HG02973 (cell line): ENCODE measurements around the gene DCP1B.

Experiments
- ATAC-seq: cut with Tn5 transposase; IDR thresholded peaks from one replicate; pipeline ENCODE4 v1.9.1; 2021; ENCODE audit warnings: moderate library complexity; ENCODE audit not compliant: unreplicated experiment

The DCP1B gene

DNA sequence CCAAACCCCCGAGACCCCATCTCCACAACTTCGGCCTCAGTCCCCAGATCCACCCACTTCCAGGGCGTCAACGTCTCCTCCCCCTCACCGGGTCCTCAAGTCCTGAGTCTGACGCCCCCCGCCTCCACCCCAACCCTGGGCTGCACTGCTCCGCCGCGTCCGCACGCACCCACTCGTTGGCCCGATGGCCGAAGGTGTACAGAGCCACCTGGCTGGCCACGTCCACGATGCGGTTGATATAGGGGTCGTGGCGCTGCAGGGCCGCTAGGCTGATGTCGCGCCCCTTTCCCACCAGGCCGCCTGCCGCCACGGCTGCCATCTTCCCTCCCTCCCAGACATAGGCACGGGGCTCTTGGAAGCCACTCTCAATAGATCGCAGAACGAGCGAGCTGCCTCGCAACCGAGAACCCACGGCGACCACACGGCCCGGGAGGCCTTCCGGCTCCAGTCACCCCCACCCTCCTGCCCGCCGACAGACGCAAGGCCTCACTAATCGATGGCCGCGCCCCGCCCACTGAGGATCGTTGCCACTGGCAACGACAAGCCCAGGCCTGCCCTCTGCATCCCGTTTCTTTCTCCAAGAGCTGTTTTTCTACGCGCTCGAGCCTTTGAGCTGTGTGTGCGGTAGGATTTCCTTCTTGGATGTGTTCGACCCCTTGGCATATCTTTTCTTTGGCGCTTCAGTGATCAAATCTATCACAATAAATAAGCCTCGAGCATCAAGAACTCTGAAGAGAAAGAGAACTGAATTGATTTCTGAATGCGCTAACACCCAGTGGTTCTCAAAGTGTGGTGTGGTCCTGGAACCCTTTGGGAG is at the start of gene DCP1B:
Gene DCP1B, minus strand, starts transcription at position 345 of the 817 bp plus-strand sequence. Its CDS starts 26 bp downstream, at position 319.
- peak; percentile 98 for ATAC-seq

DNA sequence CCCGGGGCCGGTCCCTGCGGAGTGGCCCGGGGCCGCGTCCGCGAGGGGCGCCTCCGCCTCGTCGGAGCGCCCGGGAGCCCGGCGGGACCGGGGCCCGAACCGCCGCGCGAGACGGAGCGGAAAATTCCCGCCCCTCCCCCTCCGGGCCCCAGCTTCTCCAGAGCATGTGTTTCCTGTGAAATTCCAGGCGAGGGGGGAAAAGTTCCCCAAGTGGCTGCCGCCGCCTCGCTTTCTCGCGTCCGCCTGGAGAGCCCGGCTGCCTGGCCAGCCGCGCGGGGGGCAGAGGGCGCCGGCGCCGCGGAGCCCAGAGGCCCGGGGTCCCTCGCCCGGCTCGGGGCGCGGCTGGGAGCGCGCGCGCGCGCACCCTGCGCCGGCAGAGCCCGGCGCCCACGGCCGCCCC is 49.4 kb upstream of the DCP1B start:
- no peak for ATAC-seq

DNA sequence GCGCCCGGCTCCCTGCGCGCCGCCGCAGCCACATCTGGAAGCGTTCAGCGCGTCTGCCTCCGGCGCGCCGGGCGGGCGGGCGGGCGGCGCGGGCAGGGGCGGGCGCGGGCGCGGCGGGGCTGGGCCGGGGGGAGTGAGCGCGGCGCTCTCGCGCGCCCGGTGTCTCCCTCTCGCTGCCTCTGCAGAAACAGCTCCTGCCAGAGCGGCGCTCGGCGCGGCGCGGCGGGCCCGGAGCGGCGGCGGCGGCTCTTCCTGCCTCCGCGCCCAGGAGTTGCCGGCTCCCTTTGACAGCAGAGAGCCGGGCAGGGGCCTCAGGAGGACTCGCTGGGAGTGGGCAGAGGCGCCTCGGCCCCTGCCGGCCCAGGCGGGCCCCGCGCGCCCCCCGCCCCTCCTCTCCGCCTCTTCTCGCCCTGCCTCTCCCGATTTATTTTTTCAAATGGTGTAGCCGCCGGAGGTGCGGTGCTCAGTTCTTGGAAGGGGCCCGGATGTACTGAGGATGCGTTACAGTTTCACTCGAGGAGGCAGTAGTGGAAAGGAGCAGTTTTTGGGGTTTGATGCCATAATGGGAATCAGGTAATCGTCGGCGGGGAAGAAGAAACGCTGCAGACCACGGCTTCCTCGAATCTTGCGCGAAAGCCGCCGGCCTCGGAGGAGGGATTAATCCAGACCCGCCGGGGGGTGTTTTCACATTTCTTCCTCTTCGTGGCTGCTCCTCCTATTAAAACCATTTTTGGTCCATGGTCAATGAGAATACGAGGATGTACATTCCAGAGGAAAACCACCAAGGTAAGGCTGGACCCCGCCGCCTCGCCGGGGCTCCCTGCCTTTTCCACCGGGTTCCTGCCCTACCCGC is 48.8 kb upstream of the DCP1B start, which contains the start of gene CACNA1C:
Gene CACNA1C, plus strand, starts transcription at position 162 of the 853 bp plus-strand sequence. Its CDS starts 576 bp downstream, at position 738.
- no peak for ATAC-seq

DNA sequence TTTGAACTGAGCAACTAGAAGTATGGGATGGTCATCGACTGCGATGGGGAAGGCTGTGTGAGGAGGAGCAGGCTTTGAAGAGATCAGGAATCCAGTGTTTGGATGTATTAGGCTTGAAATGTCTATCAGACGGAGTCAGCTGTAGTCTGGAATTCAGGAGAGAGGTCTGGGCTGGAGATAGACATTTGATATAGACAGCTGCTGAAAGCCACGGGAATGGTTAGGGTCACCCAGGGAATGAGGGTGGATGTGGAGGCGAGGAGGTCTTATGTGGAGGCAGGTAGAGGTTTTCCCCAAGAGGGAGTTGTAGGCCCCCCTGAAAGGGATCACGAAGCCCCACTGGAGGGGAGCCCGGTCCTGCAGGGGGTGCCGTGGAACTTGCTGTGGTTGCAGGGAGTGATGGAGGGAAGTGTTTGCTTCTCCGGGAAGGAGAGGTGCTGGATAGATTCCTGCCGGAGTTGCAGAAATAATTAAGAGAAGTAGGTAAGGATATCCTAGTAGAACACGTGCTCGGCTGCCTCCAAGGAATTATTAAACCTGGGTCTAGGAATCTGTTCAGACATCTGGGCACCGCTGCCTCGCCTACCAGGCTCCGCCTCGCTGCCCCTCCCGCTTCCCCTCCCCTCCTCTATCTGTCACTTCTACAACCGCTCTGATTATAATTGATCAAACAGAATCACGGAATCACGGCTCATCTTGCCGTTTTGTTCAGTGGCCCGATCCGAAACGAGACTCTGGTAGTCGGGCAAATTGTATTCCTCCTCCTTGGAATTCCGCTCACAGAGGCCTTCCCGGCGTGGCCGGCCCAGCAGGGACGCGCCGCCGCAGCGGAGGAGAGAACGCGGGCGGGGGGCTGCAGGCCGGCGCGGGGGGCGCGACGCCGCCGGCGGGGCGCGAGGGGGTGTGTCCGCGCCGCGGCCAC is 47.7 kb upstream of the DCP1B start:
- no peak for ATAC-seq

DNA sequence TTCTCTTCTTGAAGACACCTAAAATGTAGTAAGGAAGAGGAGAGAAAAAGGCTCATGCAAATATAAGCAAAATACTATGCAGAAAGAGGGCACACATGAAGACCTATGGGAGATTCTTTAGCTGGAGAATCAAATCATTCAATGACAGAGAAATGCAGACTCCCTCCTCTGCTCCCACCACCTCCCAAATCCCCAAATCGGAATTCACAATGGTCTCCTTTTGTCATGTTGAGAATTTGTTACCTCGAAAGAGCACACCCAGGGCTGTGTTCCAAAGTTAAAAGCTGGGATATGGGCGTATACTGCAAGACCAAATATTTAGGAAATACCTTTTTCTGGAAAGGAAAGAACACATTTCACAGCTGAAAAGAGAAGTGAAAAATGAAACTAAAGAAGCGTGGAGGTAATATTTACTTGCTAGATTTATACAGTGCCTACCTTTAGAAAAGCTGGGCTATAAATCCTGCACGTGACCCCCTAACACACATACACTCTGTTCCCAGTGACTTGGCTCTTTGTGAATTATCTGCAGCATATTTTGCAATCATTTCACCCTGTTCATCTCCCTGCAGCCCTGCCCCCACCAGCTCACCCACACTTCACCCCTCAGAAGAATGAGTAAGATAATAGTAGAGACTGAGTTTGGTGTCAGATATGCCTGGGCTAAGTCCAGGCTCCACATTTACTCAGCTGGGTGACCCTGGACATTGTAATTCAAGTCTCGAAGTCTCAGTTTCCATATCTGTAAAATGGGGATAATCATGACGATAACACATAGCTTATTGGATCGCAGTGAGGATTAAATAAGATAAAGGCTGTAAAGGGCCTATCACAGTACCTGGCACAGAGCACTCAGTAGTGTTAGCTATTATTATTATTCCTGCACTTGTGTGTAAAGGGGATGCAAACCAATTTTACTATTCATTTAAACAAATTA is 45.6 kb upstream of the DCP1B start:
- no peak for ATAC-seq

DNA sequence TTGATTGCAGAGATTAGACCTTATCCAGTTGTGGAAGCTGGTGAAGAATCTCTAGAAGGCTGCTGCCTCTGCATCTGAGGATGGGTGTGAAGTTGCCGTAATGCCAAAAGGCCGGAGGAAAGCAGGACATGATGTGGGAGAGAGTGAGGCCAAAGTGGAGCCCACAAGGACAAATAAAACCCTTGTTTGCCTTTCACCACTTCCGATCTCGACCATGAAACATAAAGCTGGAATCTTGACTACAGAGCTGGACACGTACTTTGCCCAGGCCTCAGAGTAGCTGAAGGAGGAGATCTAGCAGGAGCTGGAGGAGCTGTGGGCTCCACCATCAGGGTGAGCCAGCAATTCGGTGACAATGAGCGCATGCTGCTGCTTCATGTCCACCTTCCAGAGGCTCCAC is 43.5 kb upstream of the DCP1B start:
- no peak for ATAC-seq

DNA sequence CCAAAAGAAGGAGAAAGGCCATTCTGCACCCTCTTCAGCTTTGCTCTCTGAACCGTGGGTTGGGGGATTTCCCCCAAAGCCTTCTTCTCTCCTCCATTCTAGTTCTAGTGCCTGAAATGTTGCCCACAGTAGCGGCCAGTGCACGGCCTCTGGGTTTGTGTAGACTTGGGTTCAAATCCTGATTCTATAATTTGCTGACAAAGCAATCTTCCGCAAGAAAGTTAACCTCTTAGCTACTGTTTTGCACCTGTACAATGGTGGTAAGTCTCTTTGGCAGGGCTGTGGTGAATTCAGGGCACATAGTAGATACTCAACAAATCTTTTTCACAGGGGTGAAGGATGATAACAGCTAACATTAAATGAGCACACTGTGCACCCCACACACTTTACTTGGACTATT is 42.7 kb upstream of the DCP1B start:
- ATAC-seq, result no peak

DNA sequence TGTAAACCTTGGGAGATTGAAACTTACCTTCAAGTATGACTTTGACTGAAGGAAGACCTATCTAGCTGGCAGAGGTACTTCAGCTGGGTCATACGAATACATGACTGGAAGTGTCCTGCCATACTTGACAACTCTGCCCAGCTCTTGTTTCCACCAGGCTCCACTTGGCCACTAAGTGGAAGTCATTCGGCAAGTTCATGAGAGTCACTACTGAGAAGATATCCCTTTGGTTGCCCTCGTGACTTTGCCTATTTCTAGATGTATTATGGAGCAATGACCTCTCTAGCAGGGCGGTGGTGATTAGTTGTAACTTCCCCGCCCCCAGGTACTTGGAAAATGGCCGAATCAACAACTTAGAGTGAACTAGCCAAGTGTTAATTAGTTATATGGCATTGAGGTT is 39.9 kb upstream of the DCP1B start:
- no peak for ATAC-seq

DNA sequence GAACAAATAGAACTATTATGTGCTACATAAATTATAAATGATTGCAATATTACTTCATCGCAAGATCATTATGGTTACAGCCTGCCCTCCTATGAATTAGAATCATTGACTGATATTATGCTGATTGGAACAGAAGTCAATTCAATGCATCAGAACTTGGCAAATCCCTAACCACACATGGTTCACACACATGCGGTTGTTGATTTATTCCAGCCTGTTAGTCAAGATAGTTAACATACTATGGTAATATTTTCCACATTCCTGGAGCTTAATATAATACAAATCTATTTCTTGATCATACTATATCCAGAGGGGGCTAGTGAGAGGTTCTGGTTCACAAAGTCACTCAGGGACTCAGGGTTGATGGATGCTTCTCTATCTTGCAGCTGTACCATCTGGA is 38.8 kb upstream of the DCP1B start:
- no peak for ATAC-seq

DNA sequence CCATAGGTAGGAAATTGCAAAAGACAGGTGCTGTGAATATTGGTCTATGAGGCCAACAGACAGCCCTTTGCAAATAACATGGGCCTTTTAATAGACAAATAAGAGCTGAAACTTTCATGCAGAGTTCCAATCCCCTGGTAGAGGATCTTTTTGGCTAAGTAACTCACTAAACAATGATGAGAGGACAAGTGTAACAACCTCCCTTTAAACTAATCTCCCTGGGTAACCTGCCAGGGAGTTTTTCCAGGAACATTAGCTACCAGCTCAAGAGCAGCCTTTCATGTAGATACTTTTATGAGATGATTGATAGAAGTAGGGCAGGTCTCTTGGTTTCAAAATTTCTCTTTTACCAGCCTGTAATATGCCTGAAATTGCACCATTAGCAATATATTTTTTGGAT is 34.8 kb upstream of the DCP1B start:
- ATAC-seq, result no peak

DNA sequence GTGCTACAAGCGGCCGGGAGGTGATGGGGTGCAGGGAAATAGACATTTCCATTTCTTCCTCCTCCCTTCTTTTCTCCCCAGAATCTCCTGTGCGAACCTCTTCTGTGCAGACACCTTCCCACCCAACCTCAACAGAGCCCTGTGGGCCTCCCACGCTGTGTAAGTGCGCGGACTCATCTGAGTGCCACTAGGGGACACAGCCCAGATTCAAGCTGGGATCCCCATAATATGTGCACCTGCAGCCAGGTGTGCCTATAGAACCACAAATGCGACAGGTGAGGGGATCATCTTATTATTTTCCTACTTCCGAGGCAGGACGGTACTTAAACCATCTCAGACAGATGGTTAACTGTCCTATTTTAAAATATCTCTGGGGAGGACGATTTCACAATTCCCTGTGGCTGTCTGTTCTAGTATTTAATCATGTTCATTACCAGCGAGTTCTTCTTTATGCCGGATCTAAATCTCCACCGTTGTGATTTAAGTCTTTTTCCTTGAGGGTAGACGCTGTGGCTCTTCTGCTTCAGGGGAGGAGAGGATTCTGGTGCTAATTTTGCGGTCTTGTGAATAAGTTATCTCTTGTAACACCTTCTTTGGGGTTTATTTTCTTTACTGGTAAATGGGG is 31.3 kb upstream of the DCP1B start:
- ATAC-seq, result no peak

DNA sequence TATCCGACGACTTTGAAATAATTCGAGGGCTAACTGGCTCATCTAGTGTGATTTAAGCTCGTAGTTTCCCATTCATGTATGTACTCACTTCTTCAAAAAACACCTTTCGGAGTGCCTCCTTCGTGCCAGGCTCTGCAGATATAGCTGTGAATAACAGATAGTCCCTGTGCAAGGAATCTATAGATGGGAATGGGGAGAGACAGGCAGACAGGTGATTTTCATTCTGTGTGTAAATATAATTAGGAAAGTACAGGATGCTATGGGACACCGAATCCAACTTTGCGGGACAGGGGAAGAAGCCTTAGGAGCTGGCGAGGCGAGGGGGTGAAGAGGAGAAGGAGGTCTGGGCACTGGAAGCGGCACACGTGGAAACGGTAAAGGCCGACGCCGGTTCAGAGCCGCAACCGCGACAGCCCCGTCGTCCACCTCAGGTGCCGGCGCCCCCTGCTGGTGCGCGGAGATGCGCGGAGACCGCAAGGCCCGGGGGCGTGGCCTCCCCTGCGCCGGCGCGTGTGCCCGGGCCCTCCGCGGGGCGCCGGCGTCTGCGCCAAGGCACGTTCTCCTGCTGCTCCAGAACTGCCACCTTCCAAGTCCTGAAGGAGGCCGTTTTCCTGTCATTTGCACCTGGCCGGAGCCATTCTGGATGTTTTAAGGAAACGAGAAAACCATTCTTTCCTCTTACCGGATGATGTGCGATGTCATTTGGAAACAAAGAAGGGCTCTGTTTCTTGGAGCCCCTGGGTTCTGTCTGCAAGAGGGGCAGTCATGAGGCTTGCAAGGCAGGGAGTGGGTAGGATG is 30.6 kb upstream of the DCP1B start:
- ATAC-seq, result peak; percentile 79

DNA sequence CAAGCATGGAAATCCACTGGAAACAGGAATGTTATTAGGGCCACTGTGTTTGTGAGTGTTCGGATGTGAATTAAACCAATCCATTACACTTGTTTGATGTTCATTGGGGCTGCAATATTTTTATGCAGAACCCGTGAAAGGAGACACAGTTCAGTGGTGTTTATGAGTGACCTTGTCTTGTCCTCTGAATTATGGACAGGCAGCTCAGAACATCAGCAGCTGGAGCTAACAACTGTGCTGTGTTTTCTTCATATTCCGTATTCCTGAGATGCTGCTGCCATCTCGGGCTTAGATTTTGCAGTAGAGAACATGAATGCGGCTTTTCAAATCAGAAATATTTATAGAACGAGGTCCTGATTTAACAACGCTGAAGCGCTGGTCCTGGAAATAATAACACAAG is 28.2 kb upstream of the DCP1B start:
- ATAC-seq, result no peak

DNA sequence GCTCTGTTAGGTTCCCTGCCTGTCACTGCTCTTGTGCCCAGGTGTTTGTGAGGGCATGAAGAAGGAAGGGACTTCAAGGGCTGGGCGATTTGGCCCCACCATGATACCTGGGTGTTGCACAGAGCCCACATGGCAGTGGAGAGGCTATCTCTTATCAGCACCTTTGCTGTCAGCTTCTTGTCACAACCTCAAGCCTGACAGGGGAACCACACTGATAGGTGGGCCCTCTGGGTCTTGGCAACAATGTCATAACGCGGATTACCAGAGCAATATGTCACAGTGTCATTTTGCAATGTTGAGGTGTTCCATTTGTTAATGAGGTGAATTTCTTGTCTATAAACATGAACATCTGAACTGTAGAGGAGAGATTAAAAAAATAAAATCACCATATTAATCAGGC is 25.6 kb upstream of the DCP1B start:
- ATAC-seq, result no peak

DNA sequence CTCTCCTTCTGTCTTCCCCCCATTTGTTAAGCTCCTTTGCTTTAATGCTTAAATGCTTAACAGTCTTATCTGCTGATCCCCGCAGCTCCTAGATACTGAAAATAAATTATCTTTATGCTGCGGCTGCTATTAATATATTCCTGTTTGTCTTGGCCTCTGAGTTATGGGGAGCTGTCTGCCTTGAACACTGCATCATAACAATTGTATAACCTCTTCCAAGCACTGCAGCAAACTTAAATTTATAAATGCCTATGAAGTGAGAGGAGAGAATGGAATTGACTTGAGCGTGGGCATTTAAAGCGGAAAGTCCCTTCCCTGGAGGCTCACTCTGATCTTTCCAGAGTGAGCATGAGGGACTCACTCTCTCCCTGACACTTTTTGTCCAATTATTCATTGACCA is 23.1 kb upstream of the DCP1B start:
- no peak for ATAC-seq

DNA sequence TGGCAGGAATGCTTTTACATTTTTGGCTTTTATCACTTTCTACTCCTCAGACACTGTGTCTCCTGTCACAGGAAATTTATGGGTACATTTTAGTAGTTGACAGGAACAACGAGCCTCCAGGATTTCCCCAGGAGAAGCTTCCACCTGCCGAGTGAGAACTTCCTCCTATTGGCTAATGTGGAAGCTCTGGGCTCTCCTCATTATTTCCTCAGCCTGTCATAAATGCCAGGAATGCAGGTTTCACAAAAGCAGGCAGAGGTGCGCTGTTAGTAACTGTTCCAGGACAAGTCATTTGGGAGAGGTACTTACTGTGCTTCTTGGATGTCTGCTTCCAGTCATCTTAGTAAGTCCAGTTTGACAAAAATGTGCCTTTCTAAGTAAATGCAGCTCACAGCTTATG is 19.1 kb upstream of the DCP1B start:
- no peak for ATAC-seq

DNA sequence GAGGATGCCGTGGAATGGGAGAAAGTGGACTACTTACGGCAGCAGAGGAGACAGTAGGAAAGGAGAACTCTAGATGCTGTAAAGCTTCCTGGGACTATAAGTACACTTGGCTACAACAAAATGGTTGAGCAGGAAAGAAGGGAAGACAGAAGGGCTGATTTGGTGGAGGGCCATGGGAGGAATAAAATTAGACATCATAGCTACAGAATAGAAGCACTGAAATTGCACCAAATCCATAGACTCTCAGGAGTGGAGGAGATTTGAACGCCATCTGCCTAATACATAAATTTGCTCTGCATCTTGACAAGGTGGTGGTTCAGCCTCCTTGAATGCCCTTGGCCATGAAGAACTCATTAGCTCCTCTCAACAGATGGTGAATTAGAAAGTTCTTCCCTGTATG is 16.3 kb upstream of the DCP1B start:
- no peak for ATAC-seq

DNA sequence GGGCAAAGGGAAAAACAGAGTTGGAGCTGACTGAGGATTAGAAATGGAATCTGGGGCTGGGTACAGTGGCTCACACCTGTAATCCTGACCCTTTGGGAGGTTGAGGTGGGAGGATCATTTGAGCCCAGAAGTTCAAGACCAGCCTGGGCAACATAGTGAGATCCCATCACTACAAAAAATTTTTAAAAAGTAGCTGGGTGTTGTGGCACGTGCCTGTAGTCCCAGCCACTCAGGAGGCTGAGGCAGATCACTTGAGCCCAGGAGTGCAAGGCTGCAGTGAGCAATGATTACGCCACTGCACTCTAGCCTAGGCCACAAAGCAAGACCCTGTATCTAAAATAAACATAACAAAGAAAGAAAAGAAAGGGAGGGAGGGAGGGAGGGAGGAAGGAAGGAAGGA is 14.9 kb upstream of the DCP1B start:
- ATAC-seq, result no peak

DNA sequence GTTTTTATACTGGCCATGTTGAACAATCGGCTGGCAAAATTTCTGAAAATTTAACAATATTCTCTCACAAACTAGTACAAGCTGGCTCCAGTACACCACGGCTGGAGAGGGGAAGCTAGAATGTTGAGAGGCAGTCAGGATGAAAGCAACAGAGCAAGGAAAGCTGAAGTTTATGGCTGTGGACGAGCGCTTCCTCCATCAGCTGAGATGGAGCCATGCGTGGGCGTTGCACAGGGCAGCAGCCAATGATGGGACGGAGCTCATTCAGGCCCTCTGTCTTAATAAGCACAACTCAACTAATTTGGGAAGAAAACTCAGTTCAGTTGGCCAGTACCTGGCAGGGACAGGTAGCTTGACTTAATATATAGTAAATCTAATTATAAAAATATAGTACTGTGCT is 14.1 kb upstream of the DCP1B start:
- ATAC-seq, result no peak
